H1 (cell line): ENCODE measurements around the gene CRYGN. TPM values are rescaled to one million over a fixed set of nuclear protein-coding genes. Genes with fewer than 3 reads are reported as not detected.

Experiments
- CTCF ChIA-PET: fragments of 300-600 bp; sonication (Branson Sonifier 250); formaldehyde crosslinking; loops from one replicate; lab custom pipeline; 2021; ENCODE audit not compliant: partially characterized antibody; lab: Charles Lee
- POLR2A ChIA-PET: fragments of 300-600 bp; sonication (Branson Sonifier 250); formaldehyde crosslinking; loops from one replicate; lab custom pipeline; 2021; ENCODE audit warnings: inconsistent platforms; ENCODE audit not compliant: partially characterized antibody; lab: Charles Lee
- DNase-seq, 2 experiments: peaks; one replicate each; pipeline versions ENCODE4 v3.0.0 to v3.0.0-alpha.2; 2010 to 2022; ENCODE audit warnings: low spot score in 2 of 2, low read depth in 1 of 2, mixed read lengths in 1 of 2
- FAIRE-seq: peaks from 2 replicates; lab custom pipeline; 2011; peaks lifted over from hg19 to GRCh38; lab: Jason Lieb, UNC
- H2AFZ ChIP-seq: 2 replicates; pipeline ENCODE4 v1.8.1; 2012; ENCODE audit warnings: low read length, inconsistent platforms
- H2AK5ac ChIP-seq: 2 replicates; pipeline ENCODE4 v1.6.1; 2013; ENCODE audit warnings: low read depth, low read length
- H2BK120ac ChIP-seq: replicated peaks from 2 replicates; pipeline ENCODE3; 2013; ENCODE audit warnings: low read depth, low read length, inconsistent platforms
- H2BK12ac ChIP-seq: 2 replicates; pipeline ENCODE4 v1.6.1; 2013; ENCODE audit warnings: low read depth, low read length
- H2BK15ac ChIP-seq: 2 replicates; pipeline ENCODE4 v1.6.1; 2013; ENCODE audit warnings: low read length
- H2BK20ac ChIP-seq: 2 replicates; pipeline ENCODE4 v1.6.1; 2013; ENCODE audit warnings: low read length
- H2BK5ac ChIP-seq: 2 replicates; pipeline ENCODE4 v1.6.1; 2013; ENCODE audit warnings: low read depth, low read length
- H3K14ac ChIP-seq: 2 replicates; pipeline ENCODE4 v1.6.1; 2013; ENCODE audit warnings: inconsistent platforms; ENCODE audit not compliant: insufficient read length
- H3K18ac ChIP-seq: 2 replicates; pipeline ENCODE4 v1.6.1; 2013; ENCODE audit warnings: low read length; ENCODE audit errors: extremely low read depth
- H3K23ac ChIP-seq: 2 replicates; pipeline ENCODE4 v1.6.1; 2013; ENCODE audit warnings: inconsistent platforms; ENCODE audit not compliant: insufficient read length
- H3K23me2 ChIP-seq: 2 replicates; pipeline ENCODE4 v1.6.1; 2013; ENCODE audit warnings: low read depth, low read length
- H3K27ac ChIP-seq: 2 replicates; pipeline ENCODE4 v1.6.1; 2011; ENCODE audit warnings: low read depth, low read length, inconsistent platforms
- H3K27me3 ChIP-seq, 4 experiments: replicated peaks in 1 of 4; 1 replicate in 1 of 4; 2 replicates in 3 of 4; pipeline versions ENCODE4 v1.6.1 to v1.8.1; 2011 to 2013; ENCODE audit warnings: low read length in 3 of 4, mild to moderate bottlenecking in 3 of 4, inconsistent platforms in 2 of 4, mixed read lengths in 2 of 4, moderate library complexity in 1 of 4; ENCODE audit not compliant: control insufficient read depth in 3 of 4, insufficient read depth in 3 of 4; ENCODE audit errors: extremely low read depth in 1 of 4
- H3K36me3 ChIP-seq, 4 experiments: 2 replicates each; pipeline versions ENCODE4 v1.6.1 to v1.8.1; 2011 to 2013; ENCODE audit warnings: mild to moderate bottlenecking in 4 of 4, low read length in 3 of 4, moderate library complexity in 2 of 4, control low read depth in 1 of 4, inconsistent platforms in 1 of 4; ENCODE audit not compliant: insufficient read depth in 4 of 4, control insufficient read depth in 2 of 4
- H3K4ac ChIP-seq: replicated peaks from 2 replicates; pipeline ENCODE3; 2013; ENCODE audit warnings: low read length, low read depth, mixed read lengths, inconsistent platforms; ENCODE audit not compliant: insufficient read length
- H3K4me1 ChIP-seq, 4 experiments: replicated peaks in 1 of 4; 1 replicate in 1 of 4; 2 replicates in 3 of 4; pipeline versions ENCODE4 v1.6.1 to v1.8.1; 2011 to 2013; ENCODE audit warnings: low read length in 3 of 4, inconsistent platforms in 2 of 4, mixed read lengths in 1 of 4; ENCODE audit not compliant: insufficient read depth in 4 of 4, control insufficient read depth in 3 of 4
- H3K4me2 ChIP-seq, 2 experiments: 2 replicates each; pipeline versions ENCODE4 v1.6.1 to v1.8.1; 2011 to 2013; ENCODE audit warnings: low read depth in 2 of 2, low read length in 2 of 2, control low read depth in 1 of 2, inconsistent platforms in 1 of 2, mild to moderate bottlenecking in 1 of 2; ENCODE audit not compliant: insufficient read depth in 1 of 2
- H3K4me3 ChIP-seq, 4 experiments: fragments of 200-600, 300-600 bp in 1 of 4; sonication (generic), shearing (Covaris generic), sonication (Bioruptor Twin) in 1 of 4; 2 replicates each; pipeline versions ENCODE4 v1.5.1 to v1.8.1; 2011 to 2016; ENCODE audit warnings: low read length in 4 of 4, low read depth in 3 of 4, control low read depth in 2 of 4, inconsistent platforms in 2 of 4, mild to moderate bottlenecking in 2 of 4, mixed read lengths in 1 of 4, moderate library complexity in 1 of 4; ENCODE audit not compliant: insufficient read depth in 2 of 4; ENCODE audit errors: extremely low read depth in 1 of 4
- H3K56ac ChIP-seq: replicated peaks from 2 replicates; pipeline ENCODE3; 2013; ENCODE audit warnings: low read depth, mild to moderate bottlenecking, mixed read lengths, low read length, inconsistent platforms; ENCODE audit not compliant: insufficient read length
- H3K79me1 ChIP-seq: 2 replicates; pipeline ENCODE4 v1.6.1; 2013; ENCODE audit warnings: low read depth, low read length, control low read depth
- H3K79me2 ChIP-seq, 2 experiments: 2 replicates each; pipeline versions ENCODE4 v1.6.1 to v1.8.1; 2012 to 2013; ENCODE audit warnings: low read length in 2 of 2, mild to moderate bottlenecking in 2 of 2, inconsistent platforms in 1 of 2; ENCODE audit not compliant: insufficient read depth in 2 of 2, control insufficient read depth in 1 of 2
- H3K9ac ChIP-seq, 4 experiments: replicated peaks in 1 of 4; 1 replicate in 1 of 4; 2 replicates in 3 of 4; pipeline versions ENCODE4 v1.6.1 to v1.8.1; 2011 to 2013; ENCODE audit warnings: low read depth in 3 of 4, low read length in 3 of 4, control low read depth in 2 of 4, mild to moderate bottlenecking in 2 of 4, moderate library complexity in 2 of 4, inconsistent platforms in 1 of 4; ENCODE audit errors: extremely low read depth in 1 of 4
- H3K9me3 ChIP-seq, 2 experiments: 2 replicates each; pipeline versions ENCODE4 v1.6.1 to v1.8.1; 2012 to 2013; ENCODE audit warnings: mild to moderate bottlenecking in 2 of 2, moderate library complexity in 2 of 2, control low read depth in 1 of 2, inconsistent platforms in 1 of 2, low read depth in 1 of 2, low read length in 1 of 2, mixed read lengths in 1 of 2; ENCODE audit not compliant: insufficient read depth in 2 of 2
- H4K20me1 ChIP-seq, 2 experiments: replicated peaks in 1 of 2; 2 replicates each; pipeline versions ENCODE3 to v1.8.1; 2011 to 2013; ENCODE audit warnings: inconsistent platforms in 2 of 2, low read length in 2 of 2, mild to moderate bottlenecking in 1 of 2; ENCODE audit not compliant: insufficient read depth in 2 of 2, control insufficient read depth in 1 of 2
- H4K5ac ChIP-seq: 2 replicates; pipeline ENCODE4 v1.6.1; 2013; ENCODE audit warnings: low read length, low read depth, mixed read lengths, inconsistent platforms; ENCODE audit not compliant: insufficient read length
- H4K8ac ChIP-seq: 2 replicates; pipeline ENCODE4 v1.8.0; 2013; ENCODE audit warnings: mild to moderate bottlenecking, moderate library complexity, low read length, inconsistent platforms; ENCODE audit not compliant: insufficient read depth; ENCODE audit errors: extremely low read depth
- H4K91ac ChIP-seq: replicated peaks from 2 replicates; pipeline ENCODE3; 2013; ENCODE audit warnings: low read length, mixed read lengths, inconsistent platforms; ENCODE audit not compliant: insufficient read length
- WGBS, 2 experiments: shearing (Covaris generic) in 1 of 2; methylation state at CpG; one replicate each; pipeline versions ENCODE4 v1.1.6 to v1.1.7; 2013 to 2015; ENCODE audit warnings: low lambda C conversion rate in 2 of 2, mixed read lengths in 2 of 2, inconsistent platforms in 1 of 2, low coverage in 1 of 2, missing lambda C conversion rate in 1 of 2; ENCODE audit not compliant: insufficient replicate concordance in 2 of 2, insufficient coverage in 1 of 2, insufficient read length in 1 of 2; ENCODE audit errors: extremely low coverage in 1 of 2, missing lambda C conversion rate in 1 of 2; 5-methylcytosine and 5-hydroxymethylcytosine counted together
- polyA plus RNA-seq, 7 experiments: library from polyadenylated mRNA; depleted of rRNA in 3 of 7; stranded (reverse) in 5 of 7; unstranded in 2 of 7; fragments of >200 nt in 5 of 7; fragments of 200-250 nt in 2 of 7; gene quantifications; 1 replicate in 5 of 7; 2 replicates in 1 of 7; 4 replicates in 1 of 7; pipeline versions ENCODE4 v1.2.1 to v1.2.3, GENCODE V29; 2011 to 2013; ENCODE audit warnings: missing spikeins in 2 of 7, mixed read lengths in 2 of 7
- total RNA-seq: library from RNA; stranded (reverse); fragmentation: NEBNext Ultra II Directional; extraction: Animal tissue kit (Norgen Biotek cat#: 25700); gene quantifications from 2 replicates; pipeline ENCODE4 v1.2.1, GENCODE V29; 2021
- TF ChIP-seq, protein P1 (sequence below), 3 experiments: IDR thresholded peaks; 1 replicate in 2 of 3; 2 replicates in 1 of 3; pipeline versions ENCODE4 v1.5.1 to v1.6.1; 2011; ENCODE audit warnings: low read length in 3 of 3, mild to moderate bottlenecking in 3 of 3, inconsistent platforms in 2 of 3, low read depth in 1 of 3, moderate library complexity in 1 of 3; ENCODE audit not compliant: insufficient read depth in 1 of 3; ENCODE audit errors: control extremely low read depth in 1 of 3
- TF ChIP-seq, protein P2 (sequence below): IDR thresholded peaks from 2 replicates; pipeline ENCODE4 v1.6.1; 2011; ENCODE audit warnings: low read depth, mild to moderate bottlenecking, low read length; ENCODE audit not compliant: insufficient read depth

CRYGN gene
- total and polyA plus RNA-seq, 2 of the 8 experiments (the other 6 are each of a cell fraction or from before 2014, with no cell fraction given), result 0.98 to 1.6 TPM

DNA sequence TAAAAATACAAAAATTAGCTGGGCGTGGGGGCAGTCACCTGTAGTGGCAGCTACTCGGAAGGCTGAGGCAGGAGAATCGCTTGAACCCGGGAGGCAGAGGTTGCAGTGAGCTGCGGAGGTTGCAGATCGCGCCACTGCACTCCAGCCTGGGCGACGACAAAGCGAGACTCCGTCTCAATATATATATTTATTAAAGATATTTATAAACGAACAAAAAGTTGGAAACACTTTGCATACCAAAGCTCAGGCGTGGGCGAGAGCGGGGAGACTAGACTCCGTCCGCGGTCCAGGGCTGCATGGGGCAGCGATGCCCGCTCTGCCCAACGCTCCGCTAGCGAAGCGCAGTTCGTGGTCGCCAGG, 7.9 kb upstream of the CRYGN start:
- Histone ChIP-seq H3K36me3 (no peaks in the 10 kb centered on the region), H3K4me3 (peak overlapping the region; percentile 20 to 62 (median 44)), H3K18ac (peak overlapping the region; percentile 48; the same call in 1 of the 2 replicates), H3K23ac (no peak overlapping the region), H2BK20ac (0 out of 2 replicates have a peak overlapping the region, but pooled peaks have one; percentile 48), H2AK5ac (no peak overlapping the region), H4K91ac (peak overlapping the region; percentile 65), H3K4me1 (peaks cover 0 to 10% (median under 1%) of the 10 kb centered on the region in 4 experiments; a peak in 5 of 7 replicates), H3K23me2 (no peaks in the 10 kb centered on the region; the same call in 1 of the 2 replicates), H3K4me2 (peak overlapping the region; percentile 62 to 95), H2BK12ac (no peak overlapping the region), H3K14ac (no peak overlapping the region), H3K4ac (no peak overlapping the region), H3K79me1 (no peaks in the 10 kb centered on the region), H3K56ac (no peak overlapping the region), H3K79me2 (no peaks in the 10 kb centered on the region), H3K27ac (no peak overlapping the region), H4K20me1 (no peaks in the 10 kb centered on the region), H4K5ac (peak overlapping the region; percentile 35), H2AFZ (no peak overlapping the region; the same call in 1 of the 2 replicates), H2BK15ac (peak overlapping the region; percentile 72; the same call in 1 of the 2 replicates), H3K9ac (peak overlapping the region in 1 of 4 experiments; percentile 29; a peak in 1 of 7 replicates), H3K27me3 (peaks cover 0 to 12% (median 7%) of the 10 kb centered on the region in 4 experiments; a peak in 5 of 7 replicates), H2BK120ac (no peak overlapping the region), H2BK5ac (0 out of 2 replicates have a peak overlapping the region, but pooled peaks have one; percentile 30), H4K8ac (no peak overlapping the region; the same call in 1 of the 2 replicates), H3K9me3 (no peaks in the 10 kb centered on the region)
- DNase-seq (no peak), FAIRE-seq (no peak)
- CTCF ChIA-PET, result interaction anchor here (0.7 to 13.7 kb wide), 34 partner anchors 8 to 1098 kb away, joined by 3 to 185 read pairs (median 6); partner anchors contain the start of gene CRYGN
- 54% methylated on average over 26 of the region's 26 CpGs; no CpG with 5 or more reads in 1 of the 2 experiments for WGBS, 2 experiments
- POLR2A ChIA-PET, result interaction anchor here (1.0 to 2.3 kb wide), 4 partner anchors 8 to 39 kb away, joined by 3 to 8 read pairs (median 6); partner anchors contain the start of gene CRYGN
- TF ChIP-seq, protein P1, sequence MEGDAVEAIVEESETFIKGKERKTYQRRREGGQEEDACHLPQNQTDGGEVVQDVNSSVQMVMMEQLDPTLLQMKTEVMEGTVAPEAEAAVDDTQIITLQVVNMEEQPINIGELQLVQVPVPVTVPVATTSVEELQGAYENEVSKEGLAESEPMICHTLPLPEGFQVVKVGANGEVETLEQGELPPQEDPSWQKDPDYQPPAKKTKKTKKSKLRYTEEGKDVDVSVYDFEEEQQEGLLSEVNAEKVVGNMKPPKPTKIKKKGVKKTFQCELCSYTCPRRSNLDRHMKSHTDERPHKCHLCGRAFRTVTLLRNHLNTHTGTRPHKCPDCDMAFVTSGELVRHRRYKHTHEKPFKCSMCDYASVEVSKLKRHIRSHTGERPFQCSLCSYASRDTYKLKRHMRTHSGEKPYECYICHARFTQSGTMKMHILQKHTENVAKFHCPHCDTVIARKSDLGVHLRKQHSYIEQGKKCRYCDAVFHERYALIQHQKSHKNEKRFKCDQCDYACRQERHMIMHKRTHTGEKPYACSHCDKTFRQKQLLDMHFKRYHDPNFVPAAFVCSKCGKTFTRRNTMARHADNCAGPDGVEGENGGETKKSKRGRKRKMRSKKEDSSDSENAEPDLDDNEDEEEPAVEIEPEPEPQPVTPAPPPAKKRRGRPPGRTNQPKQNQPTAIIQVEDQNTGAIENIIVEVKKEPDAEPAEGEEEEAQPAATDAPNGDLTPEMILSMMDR (IDR thresholded peaks at IDR 0.05; ENCODE audit: control extremely low read depth in 1 of 3, insufficient read depth in 1 of 3, low read depth in 1 of 3, low read length in 3 of 3), result no peak
- TF ChIP-seq, protein P2, sequence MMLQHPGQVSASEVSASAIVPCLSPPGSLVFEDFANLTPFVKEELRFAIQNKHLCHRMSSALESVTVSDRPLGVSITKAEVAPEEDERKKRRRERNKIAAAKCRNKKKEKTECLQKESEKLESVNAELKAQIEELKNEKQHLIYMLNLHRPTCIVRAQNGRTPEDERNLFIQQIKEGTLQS, result no peak
